RCC 7860 (cell line): ENCODE measurements around the gene NRSN2.
A peak's percentile ranks its signal among the peaks of the same experiment; 100 is the strongest.
"Not testable (repeated sequence)": the region's sequence is repeated elsewhere in the genome, so short reads cannot be mapped to it uniquely, and the experiment has no call there.

ENCODE experiments used
- DNase-seq: peaks from one replicate; pipeline ENCODE4 v3.0.0-alpha.2; 2015; ENCODE audit warnings: low spot score
- FAIRE-seq: peaks from 2 replicates; lab custom pipeline; 2012; peaks lifted over from hg19 to GRCh38; lab: Jason Lieb, UNC

NRSN2 gene

GRCh38 chr20:325045-325888 is 21.6 kb upstream of the NRSN2 start, which contains the start of gene SOX12:
SOX12 (plus strand) TSS chr20:325552; CDS start chr20:325925, 373 bp downstream.
- DNase-seq = peak; percentile 80
- no peak for FAIRE-seq

- FAIRE-seq (no peak), DNase-seq (peak; percentile 25)
Measured at GRCh38 chr20:325889-326644, 20.8 kb upstream of the NRSN2 start.

GRCh38 chr20:326645-327185 is 20.2 kb upstream of the NRSN2 start:
- DNase-seq (no peak), FAIRE-seq (no peak)

DNA sequence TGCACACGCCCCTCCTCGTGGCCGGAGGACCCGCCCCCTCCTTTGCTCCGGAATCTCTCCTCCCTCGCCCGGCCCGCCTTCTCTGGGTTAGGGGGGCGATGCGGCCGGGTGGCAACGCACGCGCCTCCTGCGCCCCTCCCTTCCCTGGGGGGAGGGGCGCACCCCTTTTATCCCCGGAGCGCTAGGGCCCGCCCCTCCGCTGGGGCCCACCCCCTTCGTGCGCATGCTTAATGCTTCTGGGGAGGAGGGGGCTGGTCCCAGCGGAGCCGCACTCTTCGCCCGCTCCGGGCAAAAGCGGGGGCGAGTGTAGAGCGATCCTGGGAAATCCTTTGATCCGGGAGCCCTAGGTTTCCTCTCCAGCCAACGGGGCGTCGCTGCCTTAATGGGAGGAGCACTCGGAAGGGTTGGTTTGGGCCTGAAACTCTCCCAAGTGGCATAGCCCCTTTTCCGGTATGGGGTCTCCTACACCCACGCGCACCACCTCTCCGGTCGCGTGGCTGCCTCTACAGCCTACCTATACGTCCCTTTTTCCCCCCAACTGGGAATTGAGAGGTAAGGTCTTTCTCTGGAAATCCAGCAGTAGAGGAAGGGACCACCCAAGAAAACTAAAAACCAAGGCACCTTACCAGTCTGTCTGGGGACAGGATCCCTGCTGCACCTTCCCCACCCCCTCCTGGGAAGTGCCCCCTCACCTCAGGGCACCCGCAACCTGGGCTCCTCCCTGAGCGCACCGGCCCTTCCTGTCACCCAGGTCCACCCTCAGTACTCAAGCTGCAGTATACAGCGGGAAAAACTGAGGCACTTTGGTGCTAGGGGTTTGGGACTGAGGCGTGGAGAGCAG is 19.5 kb upstream of the NRSN2 start:
- no peak for DNase-seq

GRCh38 chr20:328027-328974 is 18.6 kb upstream of the NRSN2 start:
- DNase-seq = no peak
- FAIRE-seq = no peak

More for the DNA sequence above, 19.5 kb upstream of the NRSN2 start:
- FAIRE-seq = no peak

- no peak for FAIRE-seq
- DNase-seq = no peak
Measured at GRCh38 chr20:328975-329695, 17.8 kb upstream of the NRSN2 start.

DNA sequence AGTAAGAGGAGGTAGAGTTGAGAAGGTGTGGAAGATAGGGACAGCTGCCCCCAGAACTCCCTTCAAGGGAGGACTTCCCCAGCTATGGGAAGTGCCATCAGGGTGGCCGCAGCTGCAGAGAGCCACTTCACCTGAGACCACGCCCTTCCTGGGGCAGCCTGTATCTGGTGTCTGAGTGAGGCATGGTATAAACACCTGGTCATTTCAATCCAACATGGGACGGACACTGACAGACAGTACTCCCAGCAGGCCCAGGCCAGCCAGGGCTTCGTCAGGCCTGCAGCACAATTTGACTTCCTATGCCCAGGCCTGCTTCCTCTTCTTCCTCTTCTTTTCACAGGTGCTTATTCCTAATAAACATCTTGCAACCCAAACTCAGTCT is 17.1 kb upstream of the NRSN2 start:
- FAIRE-seq (no peak), DNase-seq (no peak)

GRCh38 chr20:330233-331149 is 16.4 kb upstream of the NRSN2 start:
- no peak for FAIRE-seq
- DNase-seq = peak; percentile 42

GRCh38 chr20:334578-334977 is 12.3 kb upstream of the NRSN2 start:
- FAIRE-seq (no peak), DNase-seq (no peak)

GRCh38 chr20:336040-336439 is 10.9 kb upstream of the NRSN2 start:
- not testable (repeated sequence) for DNase-seq, FAIRE-seq

- peak; percentile 73 for FAIRE-seq
- DNase-seq = peak; percentile 91
Measured at GRCh38 chr20:341682-342081, 5.2 kb upstream of the NRSN2 start.

- DNase-seq (no peak), FAIRE-seq (no peak)
Measured at GRCh38 chr20:343107-343506, 3.8 kb upstream of the NRSN2 start.

GRCh38 chr20:346033-346639 is 775 bp upstream of the NRSN2 start:
- DNase-seq = no peak
- no peak for FAIRE-seq

GRCh38 chr20:347317-347639 is 367 bp downstream of the NRSN2 start:
- no peak for FAIRE-seq

DNA sequence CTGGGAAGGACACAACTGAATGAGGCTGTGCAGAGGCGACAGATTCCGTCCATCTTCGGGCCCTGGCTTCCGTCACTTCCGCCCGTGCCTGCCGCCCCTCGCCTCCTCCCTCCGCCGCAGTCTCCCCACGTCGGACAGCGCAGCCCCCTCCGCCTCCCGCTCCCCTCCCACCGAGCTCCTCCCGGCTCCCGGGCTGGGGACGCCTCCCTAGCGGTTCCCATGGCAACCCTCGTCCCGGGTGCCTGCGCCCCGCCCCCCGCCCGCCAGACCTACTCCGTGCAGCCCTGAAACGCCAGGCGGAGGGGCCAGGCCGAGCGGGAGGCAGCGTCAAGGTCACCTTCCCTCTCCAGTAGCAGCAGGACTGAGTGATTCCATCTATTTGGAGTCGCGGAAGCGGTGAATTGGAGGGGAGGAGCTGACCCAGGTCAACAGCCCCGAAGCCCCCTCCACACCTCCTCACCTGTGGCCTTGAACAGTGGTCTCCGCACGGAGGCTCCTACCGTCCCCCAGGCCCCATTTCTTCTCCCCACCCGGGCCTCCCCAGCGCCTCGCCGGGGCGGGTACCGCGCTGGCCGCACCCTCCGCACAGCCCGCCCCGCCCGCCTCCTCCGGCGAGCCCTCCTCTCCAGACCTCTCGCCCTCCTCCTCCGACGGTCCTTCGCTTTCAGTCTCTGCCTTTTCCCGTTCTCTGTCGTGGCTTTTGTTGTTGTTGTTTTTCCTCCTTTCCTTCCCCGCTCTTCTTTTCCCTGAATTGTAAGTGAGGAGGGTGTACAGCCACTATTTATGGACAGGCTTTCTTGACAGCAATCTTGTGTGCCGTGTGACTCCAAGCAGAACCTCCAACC is 951 bp downstream of the NRSN2 start:
- FAIRE-seq = no peak
- DNase-seq = peak; percentile 79

More at GRCh38 chr20:347317-347639, 367 bp downstream of the NRSN2 start:
- DNase-seq = no peak

- DNase-seq (no peak), FAIRE-seq (no peak)
Measured at GRCh38 chr20:348972-349841, 2.3 kb downstream of the NRSN2 start.
